Stimulated activated CD8-positive, alpha-beta memory T cell treated with anti-CD3 and anti-CD28 coated beads, Interleukin-7, amount 100 ng/mL, for 1 hour (primary cell): ENCODE measurements around the gene MIEN1.
A peak's percentile ranks its signal among the peaks of the same experiment; 100 is the strongest.
"Not testable (repeated sequence)": the region's sequence is repeated elsewhere in the genome, so short reads cannot be mapped to it uniquely, and the experiment has no call there.

Source experiments
- DNase-seq, 2 donors: peaks; one replicate each; pipeline ENCODE4 v3.0.0-alpha.2; 2020; ENCODE audit warnings: low read depth in 2 of 2

MIEN1 gene

GRCh38 chr17:39755554-39756379 lies 25.4 kb upstream of the MIEN1 start:
- peak in 1 of 2 donors; percentile 30 for DNase-seq

GRCh38 chr17:39754958-39755553 lies 24.7 kb upstream of the MIEN1 start:
- no peak for DNase-seq

- DNase-seq = peak; percentile 91 to 93
Observed at GRCh38 chr17:39754161-39754957, 24.0 kb upstream of the MIEN1 start.

GRCh38 chr17:39753514-39754160 lies 23.3 kb upstream of the MIEN1 start:
- DNase-seq = peak; percentile 57 to 64

GRCh38 chr17:39752241-39752881 lies 22.0 kb upstream of the MIEN1 start:
- no peak for DNase-seq

GRCh38 chr17:39751637-39752036 lies 21.3 kb upstream of the MIEN1 start:
- DNase-seq = no peak

- DNase-seq = no peak
Observed at GRCh38 chr17:39751016-39751543, 20.7 kb upstream of the MIEN1 start.

GRCh38 chr17:39750131-39751015 lies 20.0 kb upstream of the MIEN1 start:
- no peak for DNase-seq

GRCh38 chr17:39748444-39749034 lies 18.2 kb upstream of the MIEN1 start:
- DNase-seq = not testable (repeated sequence)

GRCh38 chr17:39747745-39748144 lies 17.4 kb upstream of the MIEN1 start:
- no peak for DNase-seq

- DNase-seq = no peak
Observed at GRCh38 chr17:39746145-39746461, 15.8 kb upstream of the MIEN1 start.

GRCh38 chr17:39745335-39746144 lies 15.2 kb upstream of the MIEN1 start:
- DNase-seq = no peak

- DNase-seq = no peak
Observed at GRCh38 chr17:39744836-39745215, 14.5 kb upstream of the MIEN1 start.

GRCh38 chr17:39744075-39744835 lies 13.9 kb upstream of the MIEN1 start:
- DNase-seq = no peak

GRCh38 chr17:39742856-39743436 lies 12.6 kb upstream of the MIEN1 start:
- no peak for DNase-seq

GRCh38 chr17:39742126-39742855 lies 12.0 kb upstream of the MIEN1 start:
- no peak for DNase-seq

- no peak for DNase-seq
Observed at GRCh38 chr17:39740357-39741111, 10.2 kb upstream of the MIEN1 start.
